Natural killer cell (primary cell): ENCODE measurements around the gene PSEN1. TPM values are rescaled to one million over a fixed set of nuclear protein-coding genes. Genes with fewer than 3 reads are reported as not detected.

Experiments
- ATAC-seq, 3 donors: fragments of 150-1000 bp in 2 of 3; fragments of 200-7000 bp in 1 of 3; cut with Tn5 transposase; 1 replicate in 1 of 3; 2 replicates in 2 of 3; pipeline ENCODE4 v1.10.0; 2021; ENCODE audit warnings: mild to moderate bottlenecking in 2 of 3, moderate library complexity in 2 of 3
- DNase-seq, 2 donors: peaks; one replicate each; pipeline versions ENCODE4 v3.0.0 to v3.0.0-alpha.2; 2013 to 2021; ENCODE audit warnings: mixed read lengths in 1 of 2
- H3K27ac ChIP-seq: one replicate; pipeline ENCODE4 v1.5.1; 2013; ENCODE audit warnings: mild to moderate bottlenecking, low read length
- H3K27me3 ChIP-seq: one replicate; pipeline ENCODE4 v1.6.1; 2013; ENCODE audit warnings: low read length; ENCODE audit not compliant: control insufficient read depth, insufficient read depth
- H3K36me3 ChIP-seq: one replicate; pipeline ENCODE4 v1.6.1; 2013; ENCODE audit warnings: low read length; ENCODE audit not compliant: control insufficient read depth, insufficient read depth
- H3K4me1 ChIP-seq: one replicate; pipeline ENCODE4 v1.6.1; 2013; ENCODE audit warnings: low read length; ENCODE audit not compliant: control insufficient read depth, insufficient read depth
- H3K4me3 ChIP-seq: one replicate; pipeline ENCODE4 v1.5.1; 2013; ENCODE audit warnings: low read length
- H3K9me3 ChIP-seq: one replicate; pipeline ENCODE4 v1.6.1; 2013; ENCODE audit warnings: low read length; ENCODE audit not compliant: control insufficient read depth, insufficient read depth
- H3K27ac Mint-ChIP-seq, 2 donors: one replicate each; pipeline ENCODE4 v1.8.0; 2022; ENCODE audit warnings: mild to moderate bottlenecking in 2 of 2, mixed read lengths in 2 of 2, moderate library complexity in 1 of 2
- H3K27me3 Mint-ChIP-seq, 2 donors: one replicate each; pipeline ENCODE4 v1.8.0; 2022; ENCODE audit warnings: low read depth in 2 of 2, mixed read lengths in 2 of 2
- H3K36me3 Mint-ChIP-seq: one replicate; pipeline ENCODE4 v1.8.0; 2022; ENCODE audit warnings: mixed read lengths
- H3K4me1 Mint-ChIP-seq, 2 donors: one replicate each; pipeline ENCODE4 v1.8.0; 2022; ENCODE audit warnings: mixed read lengths in 2 of 2
- H3K4me3 Mint-ChIP-seq: one replicate; pipeline ENCODE4 v1.8.0; 2022; ENCODE audit warnings: mild to moderate bottlenecking, moderate library complexity, mixed read lengths
- H3K9me3 Mint-ChIP-seq, 2 donors: one replicate each; pipeline ENCODE4 v1.8.0; 2022; ENCODE audit warnings: mixed read lengths in 2 of 2
- CTCF ChIP-seq: fragments of 200-600 bp; IDR thresholded peaks from one replicate; pipeline ENCODE4 v1.8.0; 2022; ENCODE audit warnings: antibody characterized with exemption
- WGBS: methylation state at CpG from one replicate; pipeline ENCODE4 v1.1.7; 2013; ENCODE audit warnings: missing lambda C conversion rate; ENCODE audit not compliant: insufficient coverage; 5-methylcytosine and 5-hydroxymethylcytosine counted together
- intact Hi-C: fragments of 100-400 bp; cut with micrococcal nuclease; formaldehyde crosslinking; loops from one replicate; pipeline ENCODE4 v1.14.2; 2022
- total RNA-seq, 4 donors: library from RNA; stranded (reverse); fragments of 120-200 nt in 1 of 4; gene quantifications; one replicate each; pipeline versions ENCODE4 v1.2.3 to v1.2.4, GENCODE V29; 2013 to 2022

PSEN1 gene
- total RNA-seq, 3 donors from 2014 or later (not counting 1 experiment from before 2014, with no cell fraction given): 47.1 to 62.6 (median 55.2) TPM

- no peak for TF ChIP-seq CTCF
- Histone ChIP-seq H3K4me3 (no peak overlapping the region), H3K4me1 (no peaks in the 10 kb centered on the region), H3K9me3 (no peaks in the 10 kb centered on the region), H3K36me3 (peaks cover 54% of the 10 kb centered on the region), H3K27ac (no peak overlapping the region), H3K27me3 (no peaks in the 10 kb centered on the region)
- no peak for DNase-seq
- peaks cover 19% of the 10 kb centered on the region for H3K36me3 Mint-ChIP-seq
- H3K27ac Mint-ChIP-seq: no peak overlapping the region
- no peaks in the 10 kb centered on the region for H3K9me3 Mint-ChIP-seq
- no peak overlapping the region for H3K4me3 Mint-ChIP-seq
- 59% methylated on average over 2 of the region's 2 CpGs for WGBS
- intact Hi-C loops: no loop called here
- no peaks in the 10 kb centered on the region for H3K27me3 Mint-ChIP-seq
- ATAC-seq: no peak
- no peaks in the 10 kb centered on the region for H3K4me1 Mint-ChIP-seq
Measured at GRCh38 chr14:73221945-73222344, 85.6 kb downstream of the PSEN1 start.

GRCh38 chr14:73223049-73223448 is 86.7 kb downstream of the PSEN1 start:
- no peak overlapping the region for H3K27ac ChIP-seq
- H3K36me3 Mint-ChIP-seq: peaks cover 19% of the 10 kb centered on the region
- H3K4me3 ChIP-seq: no peak overlapping the region
- H3K27me3 Mint-ChIP-seq: no peaks in the 10 kb centered on the region
- DNase-seq (peak in 1 of 2 donors; percentile 13), ATAC-seq (no peak)
- intact Hi-C loops: no loop called here
- no peak overlapping the region for H3K27ac Mint-ChIP-seq
- no peaks in the 10 kb centered on the region for H3K4me1 ChIP-seq
- 85% methylated on average over 5 of the region's 5 CpGs for WGBS
- no peak for TF ChIP-seq CTCF
- H3K4me3 Mint-ChIP-seq: no peak overlapping the region
- H3K9me3 ChIP-seq: no peaks in the 10 kb centered on the region
- no peaks in the 10 kb centered on the region for H3K27me3 ChIP-seq
- no peaks in the 10 kb centered on the region for H3K4me1 Mint-ChIP-seq
- H3K36me3 ChIP-seq: peaks cover 46% of the 10 kb centered on the region
- no peaks in the 10 kb centered on the region for H3K9me3 Mint-ChIP-seq

- Mint-ChIP-seq H3K27me3 (no peaks in the 10 kb centered on the region), H3K4me1 (no peaks in the 10 kb centered on the region), H3K36me3 (peaks cover under 1% of the 10 kb centered on the region), H3K9me3 (no peaks in the 10 kb centered on the region), H3K27ac (no peak overlapping the region), H3K4me3 (no peak overlapping the region)
- DNase-seq (no peak), ATAC-seq (no peak)
- no peak overlapping the region for H3K27ac ChIP-seq
- H3K4me3 ChIP-seq: no peak overlapping the region
- intact Hi-C loops: no loop called here
- WGBS: 95% methylated on average over 4 of the region's 4 CpGs
- no peaks in the 10 kb centered on the region for H3K27me3 ChIP-seq
- H3K9me3 ChIP-seq: no peaks in the 10 kb centered on the region
- TF ChIP-seq CTCF: no peak
- no peaks in the 10 kb centered on the region for H3K4me1 ChIP-seq
- peaks cover 31% of the 10 kb centered on the region for H3K36me3 ChIP-seq
Measured at GRCh38 chr14:73225496-73225895, 89.2 kb downstream of the PSEN1 start.
